Natural killer cell (primary cell): ENCODE data around the gene CCDC63. TPM values are rescaled to one million over a fixed set of nuclear protein-coding genes. Genes with fewer than 3 reads are reported as not detected.

Source experiments
- ATAC-seq, 3 donors: fragments of 150-1000 bp in 2 of 3; fragments of 200-7000 bp in 1 of 3; cut with Tn5 transposase; 1 replicate in 1 of 3; 2 replicates in 2 of 3; pipeline ENCODE4 v1.10.0; 2021; ENCODE audit warnings: mild to moderate bottlenecking in 2 of 3, moderate library complexity in 2 of 3
- DNase-seq, 2 donors: peaks; one replicate each; pipeline versions ENCODE4 v3.0.0 to v3.0.0-alpha.2; 2013 to 2021; ENCODE audit warnings: mixed read lengths in 1 of 2
- H3K27ac ChIP-seq: one replicate; pipeline ENCODE4 v1.5.1; 2013; ENCODE audit warnings: mild to moderate bottlenecking, low read length
- H3K27me3 ChIP-seq: one replicate; pipeline ENCODE4 v1.6.1; 2013; ENCODE audit warnings: low read length; ENCODE audit not compliant: control insufficient read depth, insufficient read depth
- H3K36me3 ChIP-seq: one replicate; pipeline ENCODE4 v1.6.1; 2013; ENCODE audit warnings: low read length; ENCODE audit not compliant: control insufficient read depth, insufficient read depth
- H3K4me1 ChIP-seq: one replicate; pipeline ENCODE4 v1.6.1; 2013; ENCODE audit warnings: low read length; ENCODE audit not compliant: control insufficient read depth, insufficient read depth
- H3K4me3 ChIP-seq: one replicate; pipeline ENCODE4 v1.5.1; 2013; ENCODE audit warnings: low read length
- H3K9me3 ChIP-seq: one replicate; pipeline ENCODE4 v1.6.1; 2013; ENCODE audit warnings: low read length; ENCODE audit not compliant: control insufficient read depth, insufficient read depth
- H3K27ac Mint-ChIP-seq, 2 donors: one replicate each; pipeline ENCODE4 v1.8.0; 2022; ENCODE audit warnings: mild to moderate bottlenecking in 2 of 2, mixed read lengths in 2 of 2, moderate library complexity in 1 of 2
- H3K27me3 Mint-ChIP-seq, 2 donors: one replicate each; pipeline ENCODE4 v1.8.0; 2022; ENCODE audit warnings: low read depth in 2 of 2, mixed read lengths in 2 of 2
- H3K36me3 Mint-ChIP-seq: one replicate; pipeline ENCODE4 v1.8.0; 2022; ENCODE audit warnings: mixed read lengths
- H3K4me1 Mint-ChIP-seq, 2 donors: one replicate each; pipeline ENCODE4 v1.8.0; 2022; ENCODE audit warnings: mixed read lengths in 2 of 2
- H3K4me3 Mint-ChIP-seq: one replicate; pipeline ENCODE4 v1.8.0; 2022; ENCODE audit warnings: mild to moderate bottlenecking, moderate library complexity, mixed read lengths
- H3K9me3 Mint-ChIP-seq, 2 donors: one replicate each; pipeline ENCODE4 v1.8.0; 2022; ENCODE audit warnings: mixed read lengths in 2 of 2
- CTCF ChIP-seq: fragments of 200-600 bp; IDR thresholded peaks from one replicate; pipeline ENCODE4 v1.8.0; 2022; ENCODE audit warnings: antibody characterized with exemption
- WGBS: methylation state at CpG from one replicate; pipeline ENCODE4 v1.1.7; 2013; ENCODE audit warnings: missing lambda C conversion rate; ENCODE audit not compliant: insufficient coverage; 5-methylcytosine and 5-hydroxymethylcytosine counted together
- intact Hi-C: fragments of 100-400 bp; cut with micrococcal nuclease; formaldehyde crosslinking; loops from one replicate; pipeline ENCODE4 v1.14.2; 2022
- total RNA-seq, 4 donors: library from RNA; stranded (reverse); fragments of 120-200 nt in 1 of 4; gene quantifications; one replicate each; pipeline versions ENCODE4 v1.2.3 to v1.2.4, GENCODE V29; 2013 to 2022

CCDC63 gene
- total RNA-seq, 3 donors from 2014 or later (not counting 1 experiment from before 2014, with no cell fraction given), result not detected

DNA sequence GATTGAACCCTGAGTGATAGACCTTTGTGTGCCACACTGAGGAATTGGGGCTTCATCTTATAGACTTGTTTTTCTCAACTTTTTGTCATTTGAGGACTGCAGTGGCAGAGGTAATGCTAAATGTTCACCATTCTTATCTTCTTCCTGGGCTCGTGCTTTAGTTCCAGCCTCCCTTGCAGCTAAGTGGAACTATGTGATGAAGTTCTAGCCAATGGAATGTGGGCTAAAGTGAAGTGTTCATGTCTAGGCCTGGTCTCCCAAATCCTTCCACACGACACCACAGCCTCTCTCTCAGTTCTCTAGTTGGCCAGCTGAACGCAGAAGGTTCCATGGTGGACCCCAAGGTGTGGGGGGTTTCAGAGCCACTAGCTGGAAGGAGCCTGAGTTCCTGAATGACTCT, 42.4 kb upstream of the CCDC63 start:
- ATAC-seq (no peak), DNase-seq (no peak)
- H3K36me3 ChIP-seq, result no peaks in the 10 kb centered on the region
- no peaks in the 10 kb centered on the region for H3K36me3 Mint-ChIP-seq
- peaks cover 9% of the 10 kb centered on the region in 2 donors for H3K27me3 Mint-ChIP-seq
- no peak overlapping the region for H3K27ac ChIP-seq
- H3K4me1 ChIP-seq, result no peaks in the 10 kb centered on the region
- H3K4me1 Mint-ChIP-seq, result no peaks in the 10 kb centered on the region
- WGBS, result 44% methylated on average over 2 of the region's 3 CpGs
- H3K27me3 ChIP-seq, result no peaks in the 10 kb centered on the region
- H3K9me3 Mint-ChIP-seq, result peaks cover 0 to 3% of the 10 kb centered on the region in 2 donors
- no peaks in the 10 kb centered on the region for H3K9me3 ChIP-seq
- no peak overlapping the region for H3K27ac Mint-ChIP-seq
- TF ChIP-seq CTCF, result no peak
- H3K4me3 Mint-ChIP-seq, result no peak overlapping the region
- H3K4me3 ChIP-seq, result no peak overlapping the region
- intact Hi-C loops, result no loop called here

GRCh38 chr12:110807640-110808039, 39.1 kb upstream of the CCDC63 start:
- no peak for ATAC-seq

GRCh38 chr12:110809149-110809548, 37.6 kb upstream of the CCDC63 start:
- Mint-ChIP-seq H3K9me3 (peaks cover 0 to 3% of the 10 kb centered on the region in 2 donors), H3K4me3 (no peak overlapping the region), H3K4me1 (no peaks in the 10 kb centered on the region), H3K36me3 (no peaks in the 10 kb centered on the region), H3K27ac (no peak overlapping the region), H3K27me3 (peaks cover 10 to 17% of the 10 kb centered on the region in 2 donors)
- ATAC-seq, result no peak
- DNase-seq, result no peak
- no peaks in the 10 kb centered on the region for H3K4me1 ChIP-seq
- no peak overlapping the region for H3K27ac ChIP-seq
- intact Hi-C loops, result no loop called here
- H3K36me3 ChIP-seq, result no peaks in the 10 kb centered on the region
- H3K4me3 ChIP-seq, result no peak overlapping the region
- no peaks in the 10 kb centered on the region for H3K9me3 ChIP-seq
- no peaks in the 10 kb centered on the region for H3K27me3 ChIP-seq
- TF ChIP-seq CTCF, result no peak
- 88% methylated on average over 1 of the region's 1 CpG for WGBS

More at GRCh38 chr12:110807640-110808039, 39.1 kb upstream of the CCDC63 start:
- no peaks in the 10 kb centered on the region for H3K27me3 ChIP-seq
- Mint-ChIP-seq H3K4me1 (no peaks in the 10 kb centered on the region), H3K27me3 (peaks cover 4 to 12% of the 10 kb centered on the region in 2 donors), H3K36me3 (no peaks in the 10 kb centered on the region), H3K9me3 (peaks cover 0 to 3% of the 10 kb centered on the region in 2 donors), H3K27ac (no peak overlapping the region), H3K4me3 (no peak overlapping the region)
- no peak overlapping the region for H3K27ac ChIP-seq
- no peaks in the 10 kb centered on the region for H3K9me3 ChIP-seq
- TF ChIP-seq CTCF, result no peak
- WGBS, result 93% methylated on average over 7 of the region's 7 CpGs
- intact Hi-C loops, result no loop called here
- no peaks in the 10 kb centered on the region for H3K4me1 ChIP-seq
- DNase-seq, result no peak
- no peaks in the 10 kb centered on the region for H3K36me3 ChIP-seq
- no peak overlapping the region for H3K4me3 ChIP-seq

DNA sequence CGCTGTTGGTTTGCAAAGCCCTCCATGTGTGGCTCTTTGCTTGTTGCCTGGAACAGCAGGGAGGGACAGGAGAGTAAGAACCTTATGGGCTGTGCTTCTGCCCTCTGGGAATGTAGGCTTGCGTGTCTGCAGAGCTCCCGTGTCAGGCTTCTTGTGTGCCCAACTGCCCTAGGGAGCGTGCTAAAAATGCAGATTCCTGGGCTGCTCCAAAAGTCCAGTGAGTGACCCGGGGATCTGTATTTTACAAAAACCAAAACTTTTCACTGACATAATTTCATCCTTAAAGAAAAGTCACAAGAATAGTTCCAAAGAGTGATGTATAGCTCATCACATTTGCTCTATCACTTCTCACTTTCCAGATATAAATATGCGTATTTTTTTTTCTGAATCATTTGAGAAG, 34.8 kb upstream of the CCDC63 start:
- Mint-ChIP-seq H3K9me3 (no peaks in the 10 kb centered on the region), H3K27ac (no peak overlapping the region), H3K27me3 (peaks cover 10 to 17% of the 10 kb centered on the region in 2 donors)

More for the DNA sequence above, 34.8 kb upstream of the CCDC63 start:
- Histone ChIP-seq H3K4me3 (no peak overlapping the region), H3K36me3 (no peaks in the 10 kb centered on the region), H3K4me1 (no peaks in the 10 kb centered on the region), H3K9me3 (no peaks in the 10 kb centered on the region), H3K27ac (no peak overlapping the region), H3K27me3 (no peaks in the 10 kb centered on the region)
- Mint-ChIP-seq H3K4me1 (no peaks in the 10 kb centered on the region), H3K4me3 (no peak overlapping the region), H3K36me3 (no peaks in the 10 kb centered on the region)
- WGBS, result 93% methylated on average over 6 of the region's 6 CpGs
- intact Hi-C loops, result no loop called here
- TF ChIP-seq CTCF, result no peak
- DNase-seq (no peak), ATAC-seq (no peak)
